ENCODE data around the gene VPS50. TPM values are rescaled to one million over a fixed set of nuclear protein-coding genes. Genes with fewer than 3 reads are reported as not detected.

VPS50 gene
- polyA plus RNA-seq, 3 donors, result 7.6 to 12.6 (median 9.5) TPM

DNA sequence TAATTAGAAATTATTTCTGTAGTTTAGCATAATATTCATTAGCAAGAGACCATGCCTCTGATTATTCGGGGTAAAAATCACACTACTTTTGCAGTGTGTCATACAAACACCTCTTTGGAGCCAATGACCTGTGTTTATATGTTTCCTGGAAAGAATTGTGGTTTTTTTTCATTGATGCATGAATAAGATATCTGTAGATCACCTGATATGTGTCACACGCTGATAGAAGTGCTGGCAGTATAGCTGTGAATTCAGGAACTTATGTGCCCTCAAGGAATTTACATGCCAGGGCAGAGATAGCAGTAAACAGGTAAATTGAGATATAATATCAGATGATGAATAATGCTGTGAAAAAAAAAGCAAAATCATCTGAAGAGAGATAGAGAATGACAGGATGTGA lies 118.2 kb downstream of the VPS50 start:
- H3K27ac ChIP-seq (ENCODE audit: low read depth in 1 of 2, low read length in 2 of 2), result no peak overlapping the region
- peaks cover 27 to 31% of the 10 kb centered on the region in 2 donors for H3K36me3 Mint-ChIP-seq
- H3K9ac ChIP-seq (ENCODE audit: insufficient read depth, low read length, poor library complexity, severe bottlenecking), result no peak overlapping the region
- H3K27ac Mint-ChIP-seq, result no peak overlapping the region
- no peaks in the 10 kb centered on the region for H3K4me1 ChIP-seq (ENCODE audit: control insufficient read depth in 1 of 2, insufficient read depth in 2 of 2, low read length in 2 of 2)
- H4K20me1 ChIP-seq (ENCODE audit: insufficient read depth, low read length), result no peaks in the 10 kb centered on the region
- no peak for DNase-seq
- no peak overlapping the region for H3K4me2 ChIP-seq (replicated peaks; ENCODE audit: extremely low read depth, low read length, poor library complexity, severe bottlenecking)
- no peak overlapping the region for H3K4me3 Mint-ChIP-seq
- H2AFZ ChIP-seq (ENCODE audit: insufficient read depth, low read depth, low read length, poor library complexity, severe bottlenecking), result no peak overlapping the region
- H3K79me2 ChIP-seq (ENCODE audit: insufficient read depth, low read length), result no peaks in the 10 kb centered on the region
- no peaks in the 10 kb centered on the region for H3K9me3 ChIP-seq (replicated peaks in 1 of 2; ENCODE audit: control insufficient read depth in 1 of 2, insufficient read depth in 1 of 2, low read length in 2 of 2)
- no peaks in the 10 kb centered on the region for H3K4me1 Mint-ChIP-seq
- peaks cover 0 to 3% (median 0%) of the 10 kb centered on the region in 3 donors for H3K27me3 Mint-ChIP-seq (ENCODE audit: low read depth in 3 of 3)
- peaks cover 0 to 2% (median 0%) of the 10 kb centered on the region in 7 donors for H3K9me3 Mint-ChIP-seq
- TF ChIP-seq, protein P1, sequence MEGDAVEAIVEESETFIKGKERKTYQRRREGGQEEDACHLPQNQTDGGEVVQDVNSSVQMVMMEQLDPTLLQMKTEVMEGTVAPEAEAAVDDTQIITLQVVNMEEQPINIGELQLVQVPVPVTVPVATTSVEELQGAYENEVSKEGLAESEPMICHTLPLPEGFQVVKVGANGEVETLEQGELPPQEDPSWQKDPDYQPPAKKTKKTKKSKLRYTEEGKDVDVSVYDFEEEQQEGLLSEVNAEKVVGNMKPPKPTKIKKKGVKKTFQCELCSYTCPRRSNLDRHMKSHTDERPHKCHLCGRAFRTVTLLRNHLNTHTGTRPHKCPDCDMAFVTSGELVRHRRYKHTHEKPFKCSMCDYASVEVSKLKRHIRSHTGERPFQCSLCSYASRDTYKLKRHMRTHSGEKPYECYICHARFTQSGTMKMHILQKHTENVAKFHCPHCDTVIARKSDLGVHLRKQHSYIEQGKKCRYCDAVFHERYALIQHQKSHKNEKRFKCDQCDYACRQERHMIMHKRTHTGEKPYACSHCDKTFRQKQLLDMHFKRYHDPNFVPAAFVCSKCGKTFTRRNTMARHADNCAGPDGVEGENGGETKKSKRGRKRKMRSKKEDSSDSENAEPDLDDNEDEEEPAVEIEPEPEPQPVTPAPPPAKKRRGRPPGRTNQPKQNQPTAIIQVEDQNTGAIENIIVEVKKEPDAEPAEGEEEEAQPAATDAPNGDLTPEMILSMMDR (IDR thresholded peaks at IDR 0.05), result no peak
- no peak overlapping the region for H3K4me3 ChIP-seq (replicated peaks in 1 of 3; ENCODE audit: low read depth in 2 of 3, low read length in 3 of 3)
- intact Hi-C loops (cut with micrococcal nuclease), result no loop called here
- H3K27me3 ChIP-seq (ENCODE audit: control insufficient read depth in 2 of 2, insufficient read depth in 2 of 2, low read length in 2 of 2), result no peaks in the 10 kb centered on the region
- peaks cover 8 to 36% of the 10 kb centered on the region in 2 donors for H3K36me3 ChIP-seq (replicated peaks in 1 of 2; ENCODE audit: control insufficient read depth in 1 of 2, insufficient read depth in 2 of 2, low read length in 2 of 2)
- WGBS (ENCODE audit: insufficient coverage), result 100% methylated on average over 1 of the region's 2 CpGs

DNA sequence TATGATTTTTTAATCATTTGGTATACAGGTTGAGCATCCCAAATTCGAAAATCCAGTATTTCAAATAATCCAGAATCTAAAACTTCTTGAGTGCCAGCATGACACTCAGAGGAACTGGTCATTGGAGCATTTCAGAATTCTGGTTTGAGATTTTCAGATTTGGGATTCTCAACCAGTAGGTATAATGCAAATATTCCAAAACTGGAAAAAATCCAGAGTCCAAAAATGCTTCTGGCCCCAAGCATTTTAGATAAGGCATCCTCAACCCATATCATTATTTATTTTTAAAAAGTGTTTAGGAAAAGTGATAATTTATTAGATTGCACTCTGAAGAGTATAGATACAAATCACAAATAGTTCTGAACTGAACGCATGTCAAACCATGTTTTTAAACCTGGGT lies 120.7 kb downstream of the VPS50 start:
- no peak overlapping the region for H3K9ac ChIP-seq (ENCODE audit: insufficient read depth, low read length, poor library complexity, severe bottlenecking)
- H2AFZ ChIP-seq (ENCODE audit: insufficient read depth, low read depth, low read length, poor library complexity, severe bottlenecking), result no peak overlapping the region
- peaks cover 22 to 59% of the 10 kb centered on the region in 2 donors for H3K36me3 ChIP-seq (replicated peaks in 1 of 2; ENCODE audit: control insufficient read depth in 1 of 2, insufficient read depth in 2 of 2, low read length in 2 of 2)
- no peaks in the 10 kb centered on the region for H3K9me3 Mint-ChIP-seq
- no peak for DNase-seq
- H3K27ac Mint-ChIP-seq, result no peak overlapping the region
- intact Hi-C loops (cut with micrococcal nuclease), result no loop called here
- no peaks in the 10 kb centered on the region for H4K20me1 ChIP-seq (ENCODE audit: insufficient read depth, low read length)
- H3K36me3 Mint-ChIP-seq, result peaks cover 38 to 48% of the 10 kb centered on the region in 2 donors
- no peaks in the 10 kb centered on the region for H3K9me3 ChIP-seq (replicated peaks in 1 of 2; ENCODE audit: control insufficient read depth in 1 of 2, insufficient read depth in 1 of 2, low read length in 2 of 2)
- TF ChIP-seq, protein P1 (IDR thresholded peaks at IDR 0.05), result no peak
- H3K4me3 Mint-ChIP-seq, result no peak overlapping the region
- H3K27ac ChIP-seq (ENCODE audit: low read depth in 1 of 2, low read length in 2 of 2), result no peak overlapping the region
- H3K27me3 Mint-ChIP-seq (ENCODE audit: low read depth in 3 of 3), result peaks cover 0 to 3% (median 0%) of the 10 kb centered on the region in 3 donors
- WGBS (ENCODE audit: insufficient coverage), result no CpG with 5 or more reads among the region's 2 CpGs
- H3K4me2 ChIP-seq (replicated peaks; ENCODE audit: extremely low read depth, low read length, poor library complexity, severe bottlenecking), result no peak overlapping the region
- H3K27me3 ChIP-seq (ENCODE audit: control insufficient read depth in 2 of 2, insufficient read depth in 2 of 2, low read length in 2 of 2), result no peaks in the 10 kb centered on the region
- no peaks in the 10 kb centered on the region for H3K4me1 Mint-ChIP-seq
- H3K79me2 ChIP-seq (ENCODE audit: insufficient read depth, low read length), result no peaks in the 10 kb centered on the region
- H3K4me1 ChIP-seq (ENCODE audit: control insufficient read depth in 1 of 2, insufficient read depth in 2 of 2, low read length in 2 of 2), result no peaks in the 10 kb centered on the region
- H3K4me3 ChIP-seq (replicated peaks in 1 of 3; ENCODE audit: low read depth in 2 of 3, low read length in 3 of 3), result no peak overlapping the region

Measured in CD14-positive monocyte (primary cell).